ENCODE results near the gene VEZF1. TPM values are rescaled to one million over a fixed set of nuclear protein-coding genes. Genes with fewer than 3 reads are reported as not detected.

The VEZF1 gene
- total RNA-seq, 1 experiment from 2014 or later = 52.1 TPM

DNA sequence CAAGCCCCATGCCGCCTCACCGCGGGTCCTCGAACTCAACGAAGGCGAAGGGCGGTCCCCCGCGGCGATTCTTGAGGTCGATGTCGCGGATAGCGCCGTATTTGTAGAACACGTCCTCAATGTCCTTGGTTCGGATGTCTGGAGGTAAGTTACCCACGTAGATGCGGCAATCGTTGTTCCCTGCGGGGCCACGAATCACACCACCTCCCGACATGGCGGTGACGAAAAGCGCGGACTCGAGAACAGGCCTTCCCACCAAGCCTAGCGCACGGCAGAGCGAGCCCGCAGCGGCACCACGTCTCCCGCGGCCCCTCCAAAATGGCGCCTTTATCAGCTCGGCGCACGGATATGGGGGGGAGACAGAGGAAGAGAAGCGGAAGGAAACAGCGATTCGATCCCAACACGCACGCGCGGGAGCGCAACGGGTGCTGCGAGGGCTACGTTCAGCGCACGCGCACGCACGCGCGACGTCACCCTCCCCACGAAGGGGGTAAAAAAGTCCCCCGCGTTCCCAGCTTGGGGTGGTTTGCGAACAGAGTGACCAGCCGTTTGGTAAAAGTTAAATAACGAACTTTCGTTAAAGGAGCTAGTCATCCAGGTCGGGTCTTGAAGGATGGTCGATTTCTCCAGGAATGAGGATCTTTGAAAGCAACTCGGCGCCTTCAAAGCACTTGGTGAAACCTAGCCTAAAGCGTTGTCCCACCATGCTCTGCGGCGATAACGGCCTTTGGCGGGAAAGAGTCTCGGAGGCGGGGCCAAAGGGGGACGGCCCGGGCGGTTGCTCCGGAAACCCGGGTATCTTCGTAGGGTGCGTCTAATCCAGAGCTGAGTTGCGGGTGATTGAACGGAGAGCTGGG, 19.1 kb upstream of the VEZF1 start, which contains the start of gene SRSF1:
Gene SRSF1, minus strand, starts transcription at position 323 of the 857 bp plus-strand sequence. Its CDS starts 109 bp downstream, at position 214.
- Mint-ChIP-seq H3K4me1 (ENCODE audit: low read depth, unreplicated experiment) (peaks cover 20% of the 10 kb centered on the region), H3K4me3 (ENCODE audit: unreplicated experiment) (peak within 1 kb of the TSS; percentile 97), H3K36me3 (ENCODE audit: insufficient read depth, unreplicated experiment) (peaks cover 64% of the 10 kb centered on the region), H3K9me3 (ENCODE audit: unreplicated experiment) (no peaks in the 10 kb centered on the region), H3K27me3 (ENCODE audit: insufficient read depth, unreplicated experiment) (no peaks in the 10 kb centered on the region), H3K27ac (ENCODE audit: unreplicated experiment) (peak within 1 kb of the TSS; percentile 100)
- no peaks in the 10 kb centered on the region for H3K27me3 ChIP-seq (replicated peaks; ENCODE audit: control insufficient read depth, insufficient read depth, low read length)
- ChIA-PET POLR2A (interaction anchor here (0.5 to 2.8 kb wide), 20 partner anchors 8 to 918 kb away, joined by 3 to 59 read pairs (median 4); partner anchors contain the start of genes CUEDC1, DYNLL2 and MRPS23), CTCF (interaction anchor here (0.5 to 1.3 kb wide), 9 partner anchors 13 to 193 kb away, joined by 3 to 8 read pairs (median 3); partner anchors contain the start of genes DYNLL2 and MRPS23)
- H3K4me1 ChIP-seq = peaks cover 21% of the 10 kb centered on the region
- no TSS peak for BruUV-seq (replicated peaks)
- TF ChIP-seq, protein P1, sequence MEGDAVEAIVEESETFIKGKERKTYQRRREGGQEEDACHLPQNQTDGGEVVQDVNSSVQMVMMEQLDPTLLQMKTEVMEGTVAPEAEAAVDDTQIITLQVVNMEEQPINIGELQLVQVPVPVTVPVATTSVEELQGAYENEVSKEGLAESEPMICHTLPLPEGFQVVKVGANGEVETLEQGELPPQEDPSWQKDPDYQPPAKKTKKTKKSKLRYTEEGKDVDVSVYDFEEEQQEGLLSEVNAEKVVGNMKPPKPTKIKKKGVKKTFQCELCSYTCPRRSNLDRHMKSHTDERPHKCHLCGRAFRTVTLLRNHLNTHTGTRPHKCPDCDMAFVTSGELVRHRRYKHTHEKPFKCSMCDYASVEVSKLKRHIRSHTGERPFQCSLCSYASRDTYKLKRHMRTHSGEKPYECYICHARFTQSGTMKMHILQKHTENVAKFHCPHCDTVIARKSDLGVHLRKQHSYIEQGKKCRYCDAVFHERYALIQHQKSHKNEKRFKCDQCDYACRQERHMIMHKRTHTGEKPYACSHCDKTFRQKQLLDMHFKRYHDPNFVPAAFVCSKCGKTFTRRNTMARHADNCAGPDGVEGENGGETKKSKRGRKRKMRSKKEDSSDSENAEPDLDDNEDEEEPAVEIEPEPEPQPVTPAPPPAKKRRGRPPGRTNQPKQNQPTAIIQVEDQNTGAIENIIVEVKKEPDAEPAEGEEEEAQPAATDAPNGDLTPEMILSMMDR (IDR thresholded peaks at IDR 0.05; ENCODE audit: insufficient read depth in 1 of 2, low read depth in 1 of 2, low read length in 1 of 2, severe bottlenecking in 1 of 2, unreplicated experiment in 1 of 2) = no peak
- intact Hi-C loops (cut with micrococcal nuclease; ENCODE audit: unreplicated experiment) = loop anchor here (1.0 kb wide), 2 partner anchors 16 to 77 kb away; no protein-coding TSS in a partner anchor
- H3K4me3 ChIP-seq (ENCODE audit: low read depth, low read length) = peak within 1 kb of the TSS; percentile 85
- H3K9me3 ChIP-seq = no peaks in the 10 kb centered on the region
- peak; percentile 98 for DNase-seq
- 0 out of 2 replicates have a peak, but pooled peaks cover 4% of the 10 kb centered on the region for H3K36me3 ChIP-seq (ENCODE audit: control insufficient read depth, insufficient read depth, low read length)

DNA sequence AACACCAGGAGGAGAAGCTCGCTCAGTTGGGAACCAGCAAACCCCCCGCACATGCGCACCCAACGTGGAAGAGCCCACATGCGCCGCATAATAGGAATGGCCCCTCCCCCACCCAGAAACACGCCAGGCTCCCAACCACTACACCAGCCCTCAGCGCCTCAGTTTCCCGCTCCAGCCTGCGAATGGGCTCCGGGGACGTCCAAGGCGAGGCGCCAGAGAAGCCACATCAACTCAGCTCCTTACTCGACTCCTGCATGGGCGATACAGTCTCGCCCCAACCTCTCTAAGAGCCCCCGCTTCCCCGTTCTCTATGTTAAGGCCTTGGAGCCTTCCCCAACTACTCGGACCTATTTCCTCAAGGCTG, 18.5 kb upstream of the VEZF1 start:
- peaks cover 23% of the 10 kb centered on the region for H3K4me1 ChIP-seq
- H3K36me3 Mint-ChIP-seq (ENCODE audit: insufficient read depth, unreplicated experiment) = peaks cover 70% of the 10 kb centered on the region
- CTCF ChIA-PET = interaction anchor here (0.8 to 1.3 kb wide), 4 partner anchors 77 to 193 kb away, joined by 3 to 5 read pairs (median 3); partner anchors contain the start of gene DYNLL2

More for the DNA sequence above, 18.5 kb upstream of the VEZF1 start:
- 0 out of 2 replicates have a peak, but pooled peaks cover 4% of the 10 kb centered on the region for H3K36me3 ChIP-seq (ENCODE audit: control insufficient read depth, insufficient read depth, low read length)
- DNase-seq = peak; percentile 82 to 84
- peak overlapping the region; percentile 100 for H3K27ac Mint-ChIP-seq (ENCODE audit: unreplicated experiment)
- no peaks in the 10 kb centered on the region for H3K9me3 ChIP-seq
- H3K9me3 Mint-ChIP-seq (ENCODE audit: unreplicated experiment) = no peaks in the 10 kb centered on the region
- POLR2A ChIA-PET = interaction anchor here (0.7 to 2.8 kb wide), 7 partner anchors 13 to 393 kb away, joined by 3 to 59 read pairs (median 6); partner anchors contain the start of genes CUEDC1, DYNLL2 and MRPS23
- no peaks in the 10 kb centered on the region for H3K27me3 ChIP-seq (replicated peaks; ENCODE audit: control insufficient read depth, insufficient read depth, low read length)
- H3K4me1 Mint-ChIP-seq (ENCODE audit: low read depth, unreplicated experiment) = peaks cover 20% of the 10 kb centered on the region
- intact Hi-C loops (cut with micrococcal nuclease; ENCODE audit: unreplicated experiment) = no loop called here
- H3K4me3 Mint-ChIP-seq (ENCODE audit: unreplicated experiment) = peak overlapping the region; percentile 97
- H3K27me3 Mint-ChIP-seq (ENCODE audit: insufficient read depth, unreplicated experiment) = no peaks in the 10 kb centered on the region
- peak overlapping the region; percentile 85 for H3K4me3 ChIP-seq (ENCODE audit: low read depth, low read length)
- TSS peak; percentile 41 for BruUV-seq (replicated peaks)
- TF ChIP-seq, protein P1 (IDR thresholded peaks at IDR 0.05; ENCODE audit: insufficient read depth in 1 of 2, low read depth in 1 of 2, low read length in 1 of 2, severe bottlenecking in 1 of 2, unreplicated experiment in 1 of 2) = no peak
